Hypothalamus (tissue), 51 donors: Measurements from ENCODE around the gene GRM1.
"Not testable (repeated sequence)": the region's sequence is repeated elsewhere in the genome, so short reads cannot be mapped to it uniquely, and the experiment has no call there.

ENCODE experiments used
- DNase-seq, 51 donors: peaks; one replicate each; lab custom pipeline; 2025; lab: John Stamatoyannopoulos, UW

The GRM1 gene

GRCh38 chr6:146189131-146189530, 160.3 kb downstream of the GRM1 start:
- DNase-seq: no peak

DNA sequence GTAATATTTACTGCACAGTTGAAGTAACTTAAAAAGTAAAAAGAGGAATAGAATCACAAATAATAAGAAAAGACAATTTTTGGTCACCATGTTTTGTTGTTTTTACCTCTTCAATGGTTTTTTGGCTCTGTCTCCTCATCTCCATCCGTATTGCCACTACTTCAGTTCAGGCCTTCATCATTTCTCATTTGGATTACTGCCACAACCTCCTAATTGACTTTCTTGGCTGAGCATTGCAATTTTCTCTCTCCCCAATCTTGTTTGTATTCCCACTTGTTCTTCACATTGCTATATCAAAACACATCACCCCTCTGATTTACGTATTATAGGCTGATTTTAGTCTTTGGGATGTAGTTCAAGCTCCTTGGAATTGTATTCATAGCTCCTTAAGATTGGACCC, 161.7 kb downstream of the GRM1 start:
- DNase-seq: no peak

DNA sequence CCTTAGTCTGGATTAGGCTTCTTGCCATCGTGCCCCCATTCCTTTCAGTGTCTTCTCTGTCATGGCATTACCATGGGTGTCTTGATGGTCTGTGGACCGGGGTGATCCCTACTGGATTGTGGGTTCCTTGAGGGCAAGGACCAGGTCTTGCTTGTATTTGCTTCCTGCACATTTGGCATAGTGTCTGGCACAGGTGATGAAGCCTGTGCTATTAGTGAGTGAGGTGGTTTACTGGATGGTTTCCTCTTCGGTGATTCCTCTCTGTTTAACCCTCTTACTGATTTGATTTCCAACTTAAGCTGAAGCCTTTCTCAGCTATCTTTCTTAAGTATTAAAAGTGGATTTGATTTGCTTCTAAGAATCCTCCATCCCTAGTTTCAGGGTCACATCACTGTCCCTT, 162.3 kb downstream of the GRM1 start:
- DNase-seq: no peak

DNA sequence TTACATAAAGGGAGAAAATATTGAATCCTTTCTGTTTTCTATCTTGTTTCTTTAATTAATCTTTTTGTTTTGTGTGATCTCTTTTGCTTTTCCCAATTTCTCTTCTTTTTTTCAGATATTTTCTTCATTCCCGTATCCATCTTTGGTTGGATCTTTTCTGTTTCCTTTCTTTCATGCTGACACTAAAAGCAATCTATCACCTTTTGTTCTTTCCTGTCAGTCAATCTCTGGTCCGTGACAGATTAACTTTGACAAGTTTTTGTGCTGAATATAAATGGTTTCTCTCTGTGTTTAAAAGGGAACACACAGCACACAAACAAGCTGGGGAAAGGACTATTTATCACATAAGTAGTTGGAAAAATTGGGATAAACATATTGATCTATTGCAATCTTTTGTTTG, 162.8 kb downstream of the GRM1 start:
- DNase-seq: no peak

DNA sequence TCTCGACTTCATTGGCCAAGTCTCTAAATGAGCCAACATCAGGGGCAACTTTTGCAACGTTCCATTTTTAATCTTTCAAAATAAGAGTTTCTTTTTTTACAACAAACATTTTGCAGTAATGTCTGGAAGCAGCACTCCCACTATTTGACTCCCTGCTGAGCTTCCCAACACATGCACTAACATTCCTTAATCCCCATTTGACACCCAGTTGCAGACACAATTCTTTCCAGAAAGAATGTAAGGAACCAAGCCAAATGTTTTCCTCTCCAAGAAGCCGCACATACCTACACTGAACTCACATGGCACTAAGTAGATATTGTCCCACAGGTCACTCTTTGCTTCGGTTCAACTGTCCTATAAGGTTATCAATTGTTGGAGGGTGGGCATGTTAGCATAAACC, 165.6 kb downstream of the GRM1 start:
- DNase-seq: no peak

DNA sequence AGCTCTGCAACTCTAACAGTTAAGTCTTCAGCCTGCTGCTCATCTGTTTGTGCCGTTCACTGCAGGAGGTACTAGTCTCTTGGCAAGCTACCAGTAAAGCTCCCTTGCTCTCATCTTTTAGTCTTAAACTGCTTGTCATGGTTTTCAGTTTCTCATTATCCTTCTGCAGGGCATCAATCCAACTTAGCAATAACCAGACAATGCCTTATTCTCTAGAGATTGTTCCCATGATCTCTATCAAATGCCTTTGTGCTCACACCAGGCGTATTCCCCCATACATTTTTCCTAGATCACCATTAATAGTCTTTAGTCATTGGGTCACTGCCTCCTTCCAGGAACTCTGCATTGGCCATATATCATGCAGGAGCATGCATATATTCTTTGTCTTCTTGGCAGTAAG, 171.3 kb downstream of the GRM1 start:
- peak in 2 of 51 donors; percentile 4 to 5 for DNase-seq

GRCh38 chr6:146202570-146202969, 173.7 kb downstream of the GRM1 start:
- no peak for DNase-seq

GRCh38 chr6:146209942-146210341, 181.1 kb downstream of the GRM1 start:
- DNase-seq: no peak

GRCh38 chr6:146210406-146211083, 181.7 kb downstream of the GRM1 start:
- no peak for DNase-seq

DNA sequence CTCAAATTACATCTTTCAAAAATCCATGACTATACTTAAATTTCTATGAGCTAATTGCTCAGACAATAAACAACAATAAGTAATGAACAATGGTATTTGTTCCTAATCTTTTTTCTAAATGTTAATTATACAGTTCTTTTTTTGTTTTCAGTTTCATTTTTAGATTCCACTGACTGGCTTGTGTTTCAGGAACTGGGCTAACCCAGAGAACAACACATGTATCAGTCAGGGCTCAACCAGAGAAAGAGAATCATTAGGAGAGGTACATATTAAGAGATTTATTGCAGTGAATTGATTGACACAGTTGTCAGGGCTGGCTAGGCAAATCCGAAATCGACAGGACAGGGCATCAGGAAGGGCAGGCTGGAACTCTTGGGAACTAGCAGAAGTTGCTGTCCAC, 182.8 kb downstream of the GRM1 start:
- no peak for DNase-seq

DNA sequence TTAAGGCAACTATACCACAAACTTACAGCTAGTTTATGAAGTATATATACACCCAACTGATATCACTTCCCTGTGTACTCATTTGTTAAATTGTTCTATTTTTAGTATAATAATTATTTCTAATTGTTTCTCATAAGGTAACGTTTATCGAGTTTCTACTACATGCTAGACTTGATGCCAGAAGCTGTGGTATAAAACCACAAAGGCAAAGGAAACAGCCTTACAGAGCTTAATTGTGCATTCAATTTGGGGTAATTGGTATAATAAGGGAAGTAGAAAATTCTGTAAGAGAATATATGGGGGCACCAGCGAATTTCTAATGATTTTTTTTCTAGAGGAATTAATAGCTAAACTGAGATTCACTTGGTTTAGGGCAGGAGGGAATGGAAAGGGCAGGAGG, 183.9 kb downstream of the GRM1 start:
- no peak for DNase-seq

DNA sequence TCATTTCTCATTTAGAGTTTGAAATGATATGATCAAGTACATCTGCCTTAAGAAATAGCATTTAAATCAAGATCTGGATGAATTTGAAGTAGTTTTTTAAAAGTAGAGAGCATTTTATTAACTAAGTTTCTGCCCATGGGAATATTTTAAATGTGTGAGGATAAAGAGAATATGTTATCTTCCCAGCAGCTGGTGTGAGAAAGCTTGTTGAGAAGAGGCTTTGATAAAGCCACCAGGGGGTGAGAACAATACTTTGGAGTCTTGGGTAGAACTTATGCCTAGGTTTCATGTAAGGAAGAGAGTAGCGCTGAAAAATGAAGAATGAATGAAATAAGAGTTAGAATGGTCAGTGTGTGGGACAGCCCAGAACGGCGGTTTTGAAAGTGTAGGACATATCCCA, 190.2 kb downstream of the GRM1 start:
- DNase-seq: no peak

DNA sequence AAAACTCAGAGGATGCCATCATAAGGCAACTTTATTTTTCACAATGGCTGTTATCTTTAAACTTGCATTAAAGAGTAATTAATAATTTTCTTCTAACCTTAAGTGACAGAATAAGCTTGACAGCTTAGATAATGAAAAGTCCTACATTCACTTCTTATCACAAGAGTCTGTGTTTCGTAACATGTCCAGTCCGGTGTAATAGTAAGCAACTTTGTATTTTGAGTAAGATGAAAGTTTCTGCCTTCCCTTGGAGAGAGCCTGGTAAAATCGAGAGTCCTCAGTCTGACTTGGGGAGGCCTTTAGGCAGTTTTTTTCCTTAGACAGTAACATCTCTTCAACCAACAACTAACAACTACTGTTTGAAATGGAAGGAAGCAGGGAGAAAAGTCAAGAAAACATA, 195.6 kb downstream of the GRM1 start:
- no peak for DNase-seq

DNA sequence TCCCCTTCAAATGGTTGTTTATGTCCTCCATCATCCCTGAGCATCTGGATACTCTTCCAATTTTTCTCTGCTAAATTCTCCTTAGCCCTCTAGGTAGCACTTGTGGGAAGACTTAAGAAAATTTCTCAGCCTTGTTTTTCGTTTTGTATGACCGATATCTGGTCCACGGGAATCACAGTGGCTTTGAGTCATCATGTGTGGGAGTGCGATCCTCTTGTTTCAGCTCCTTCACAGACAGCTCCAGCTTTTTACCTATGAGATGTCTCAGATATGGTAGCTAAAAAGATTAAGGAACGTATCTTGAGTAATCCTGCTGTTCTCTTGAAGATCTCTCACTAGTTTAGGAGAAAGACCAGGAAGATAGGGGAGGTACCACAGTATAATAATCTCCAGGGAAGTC, 196.1 kb downstream of the GRM1 start:
- no peak for DNase-seq

- DNase-seq: peak in 1 of 51 donors; percentile 6
Measured at GRCh38 chr6:146240322-146240721, 211.5 kb downstream of the GRM1 start.

- no peak for DNase-seq
Measured at GRCh38 chr6:146240807-146241206, 211.9 kb downstream of the GRM1 start.

- DNase-seq: not testable (repeated sequence)
Measured at GRCh38 chr6:146243646-146244045, 214.8 kb downstream of the GRM1 start.

DNA sequence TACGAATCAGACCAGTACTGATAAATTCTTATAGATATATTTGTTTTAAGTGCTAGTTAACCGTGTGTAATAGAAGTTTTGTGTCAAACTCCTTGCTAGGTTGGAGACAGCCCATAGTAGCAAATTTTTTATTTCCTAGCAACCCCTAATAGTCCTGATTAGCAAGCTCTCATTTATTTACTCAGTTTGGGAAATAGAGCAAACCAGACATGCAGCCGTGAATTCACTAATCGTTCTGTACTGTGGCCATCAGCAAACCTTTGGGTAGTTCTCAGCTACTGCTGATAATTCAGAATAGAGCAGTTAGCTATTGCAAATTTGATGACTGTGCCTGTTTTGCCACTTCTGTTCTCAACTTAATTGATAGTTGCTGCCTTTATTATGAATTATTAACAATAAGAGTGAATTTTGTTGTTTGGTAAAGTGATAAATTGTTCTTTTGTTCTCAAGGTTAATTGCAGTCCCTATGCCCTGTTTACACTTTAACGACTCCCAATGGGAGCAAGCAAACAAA, 215.8 kb downstream of the GRM1 start:
- no peak for DNase-seq

DNA sequence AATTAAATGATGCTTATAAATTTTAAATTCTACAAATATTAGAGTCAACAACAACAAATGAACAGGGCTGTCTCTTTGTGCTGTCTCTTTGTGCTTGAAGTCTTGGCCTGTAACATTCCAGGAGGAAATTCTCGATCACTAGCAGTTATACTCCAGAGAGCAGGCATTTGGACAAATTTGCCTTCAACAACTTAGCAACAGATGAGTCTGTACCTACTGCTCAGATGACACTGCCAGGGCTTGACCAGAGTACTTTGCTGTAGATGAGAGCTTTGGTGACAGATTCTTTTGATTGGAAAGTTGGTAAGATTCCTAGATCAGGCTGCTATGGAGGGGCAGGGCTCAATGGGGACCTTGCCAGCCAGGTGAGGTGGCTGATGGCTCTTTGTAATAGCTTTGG, 217.2 kb downstream of the GRM1 start:
- no peak for DNase-seq

DNA sequence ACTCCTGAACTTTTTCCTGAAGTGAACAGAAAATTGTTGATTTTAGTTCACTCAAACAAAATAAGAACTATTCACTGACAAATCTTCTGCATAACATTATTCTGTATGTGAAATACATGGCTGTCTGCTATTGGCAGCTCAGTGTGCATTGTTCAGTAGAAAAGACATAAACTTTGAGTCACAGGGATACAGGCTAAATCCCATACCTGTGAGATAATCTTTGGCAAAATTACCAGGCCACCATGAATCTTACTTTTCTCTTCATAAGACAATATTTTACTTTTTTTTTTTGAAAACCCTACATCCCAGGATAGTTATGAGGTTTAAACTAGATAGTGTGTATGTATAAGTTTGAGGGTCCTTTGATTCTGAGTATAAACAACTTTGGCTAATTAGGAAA, 224.8 kb downstream of the GRM1 start:
- DNase-seq: no peak

DNA sequence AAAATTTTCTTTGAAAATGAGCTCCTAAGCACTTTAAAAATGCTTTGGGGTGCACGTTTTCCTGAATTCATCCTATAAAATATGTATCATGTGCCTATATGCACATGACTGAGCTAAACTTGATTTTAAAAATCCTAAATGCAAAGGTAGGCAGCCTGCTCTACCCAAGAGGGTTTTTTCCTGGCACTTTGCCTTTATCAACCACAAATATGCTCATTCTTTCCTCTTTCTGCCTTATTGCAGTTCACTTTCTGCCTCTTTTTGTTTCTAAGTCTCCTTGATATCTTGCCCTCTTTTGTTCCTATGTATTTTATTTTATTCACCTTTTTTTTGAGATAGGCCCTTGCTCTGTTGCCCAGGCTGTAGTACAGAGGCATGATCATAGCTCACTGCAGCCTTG, 229.3 kb downstream of the GRM1 start:
- no peak for DNase-seq

DNA sequence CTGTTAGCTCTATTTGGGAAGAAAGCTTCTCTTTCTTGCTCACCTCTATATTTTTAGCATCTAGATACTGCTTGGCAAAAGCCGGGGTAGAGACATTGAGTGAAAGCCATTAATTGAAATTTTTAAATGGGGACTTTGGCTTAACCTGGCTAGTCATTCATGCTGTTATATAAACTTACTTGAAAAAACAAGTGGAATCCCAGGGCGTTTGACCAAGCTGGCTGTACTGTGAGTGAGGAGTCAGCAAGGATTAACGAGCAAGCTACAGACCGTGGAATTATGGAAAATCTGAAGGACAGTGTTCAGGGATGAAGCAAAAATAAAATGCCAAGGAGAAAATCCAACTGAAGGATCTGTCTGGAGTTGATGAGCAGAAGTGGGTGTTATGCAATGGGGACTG, 232.0 kb downstream of the GRM1 start:
- DNase-seq: no peak

DNA sequence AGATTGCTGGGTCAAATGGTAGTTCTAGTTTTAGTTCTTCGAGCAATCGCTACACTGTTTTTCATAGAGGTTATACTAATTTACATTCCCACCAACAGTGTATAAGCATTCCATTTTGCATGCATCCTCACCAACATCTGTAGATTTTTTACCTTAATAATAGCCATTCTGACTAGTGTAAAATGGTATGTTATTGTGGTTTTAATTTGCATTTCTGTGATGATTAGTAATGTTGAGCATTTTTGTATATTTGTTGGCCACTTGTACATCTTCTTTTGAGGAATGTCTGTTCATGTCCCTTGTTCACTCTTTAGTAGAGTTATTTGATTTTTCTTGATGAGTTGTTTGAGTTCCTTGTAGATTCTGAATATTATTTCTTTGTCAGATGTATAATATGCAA, 236.2 kb downstream of the GRM1 start:
- DNase-seq: no peak
